ENCODE results near the gene NFATC2.

- TF ChIP-seq FOXA1 (IDR thresholded peaks at IDR 0.05) (no peak), PKNOX1 (IDR thresholded peaks at IDR 0.05) (no peak)
These were observed 50.1 kb downstream of the NFATC2 start for GRCh38 chr20:51492167-51493092.
